ENCODE data around the gene VLDLR. TPM values are rescaled to one million over a fixed set of nuclear protein-coding genes. Genes with fewer than 3 reads are reported as not detected.

The VLDLR gene
- total RNA-seq, 1 donor from 2014 or later: 38.1 TPM

GRCh38 chr9:2645569-2645968 lies 24.0 kb downstream of the VLDLR start:
- Mint-ChIP-seq H3K27me3 (no peaks in the 10 kb centered on the region), H3K9me3 (no peaks in the 10 kb centered on the region), H3K27ac (no peak overlapping the region), H3K4me1 (ENCODE audit: unreplicated experiment) (no peaks in the 10 kb centered on the region), H3K36me3 (peaks cover 63% of the 10 kb centered on the region), H3K4me3 (no peak overlapping the region)
- TF ChIP-seq, protein P1, sequence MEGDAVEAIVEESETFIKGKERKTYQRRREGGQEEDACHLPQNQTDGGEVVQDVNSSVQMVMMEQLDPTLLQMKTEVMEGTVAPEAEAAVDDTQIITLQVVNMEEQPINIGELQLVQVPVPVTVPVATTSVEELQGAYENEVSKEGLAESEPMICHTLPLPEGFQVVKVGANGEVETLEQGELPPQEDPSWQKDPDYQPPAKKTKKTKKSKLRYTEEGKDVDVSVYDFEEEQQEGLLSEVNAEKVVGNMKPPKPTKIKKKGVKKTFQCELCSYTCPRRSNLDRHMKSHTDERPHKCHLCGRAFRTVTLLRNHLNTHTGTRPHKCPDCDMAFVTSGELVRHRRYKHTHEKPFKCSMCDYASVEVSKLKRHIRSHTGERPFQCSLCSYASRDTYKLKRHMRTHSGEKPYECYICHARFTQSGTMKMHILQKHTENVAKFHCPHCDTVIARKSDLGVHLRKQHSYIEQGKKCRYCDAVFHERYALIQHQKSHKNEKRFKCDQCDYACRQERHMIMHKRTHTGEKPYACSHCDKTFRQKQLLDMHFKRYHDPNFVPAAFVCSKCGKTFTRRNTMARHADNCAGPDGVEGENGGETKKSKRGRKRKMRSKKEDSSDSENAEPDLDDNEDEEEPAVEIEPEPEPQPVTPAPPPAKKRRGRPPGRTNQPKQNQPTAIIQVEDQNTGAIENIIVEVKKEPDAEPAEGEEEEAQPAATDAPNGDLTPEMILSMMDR (conservative IDR thresholded peaks at IDR 0.05): no peak
- no peak for DNase-seq (ENCODE audit: extremely low spot score, unreplicated experiment)

- TF ChIP-seq, protein P1 (conservative IDR thresholded peaks at IDR 0.05): no peak
- no peaks in the 10 kb centered on the region for H3K9me3 Mint-ChIP-seq
- peaks cover 36% of the 10 kb centered on the region for H3K36me3 Mint-ChIP-seq
- no peak overlapping the region for H3K4me3 Mint-ChIP-seq
- peaks cover 4% of the 10 kb centered on the region for H3K4me1 Mint-ChIP-seq (ENCODE audit: unreplicated experiment)
- H3K27ac Mint-ChIP-seq: peak overlapping the region; percentile 25
- H3K27me3 Mint-ChIP-seq: no peaks in the 10 kb centered on the region
- DNase-seq (ENCODE audit: extremely low spot score, unreplicated experiment): no peak
Observed at GRCh38 chr9:2655411-2655901, 33.9 kb downstream of the VLDLR start.

DNA sequence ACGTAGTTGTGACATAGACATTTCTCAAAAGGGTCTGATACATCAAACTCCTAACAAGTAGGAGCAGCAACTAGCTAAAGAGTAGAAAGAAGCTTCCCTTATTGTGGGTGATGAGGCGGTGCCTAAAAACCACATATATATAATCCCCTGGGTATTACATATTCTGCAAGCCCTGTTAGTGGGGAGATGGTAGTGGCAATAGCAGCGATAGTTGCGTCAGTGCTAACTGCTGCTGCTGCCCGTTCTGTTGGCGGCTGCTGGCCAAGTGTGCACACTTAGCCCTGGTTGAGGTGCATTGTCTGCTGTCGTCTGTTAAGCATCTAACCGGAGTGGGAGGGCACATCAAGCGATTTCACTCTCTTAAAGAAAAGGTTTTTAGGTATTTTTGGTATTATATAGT lies 35.8 kb downstream of the VLDLR start:
- no peak overlapping the region for H3K4me3 Mint-ChIP-seq
- no peak for DNase-seq (ENCODE audit: extremely low spot score, unreplicated experiment)
- H3K4me1 Mint-ChIP-seq (ENCODE audit: unreplicated experiment): peaks cover 13% of the 10 kb centered on the region
- peaks cover 5% of the 10 kb centered on the region for H3K9me3 Mint-ChIP-seq
- no peak overlapping the region for H3K27ac Mint-ChIP-seq
- peaks cover 30% of the 10 kb centered on the region for H3K36me3 Mint-ChIP-seq
- TF ChIP-seq, protein P1 (conservative IDR thresholded peaks at IDR 0.05): no peak
- H3K27me3 Mint-ChIP-seq: peaks cover 2% of the 10 kb centered on the region

DNA sequence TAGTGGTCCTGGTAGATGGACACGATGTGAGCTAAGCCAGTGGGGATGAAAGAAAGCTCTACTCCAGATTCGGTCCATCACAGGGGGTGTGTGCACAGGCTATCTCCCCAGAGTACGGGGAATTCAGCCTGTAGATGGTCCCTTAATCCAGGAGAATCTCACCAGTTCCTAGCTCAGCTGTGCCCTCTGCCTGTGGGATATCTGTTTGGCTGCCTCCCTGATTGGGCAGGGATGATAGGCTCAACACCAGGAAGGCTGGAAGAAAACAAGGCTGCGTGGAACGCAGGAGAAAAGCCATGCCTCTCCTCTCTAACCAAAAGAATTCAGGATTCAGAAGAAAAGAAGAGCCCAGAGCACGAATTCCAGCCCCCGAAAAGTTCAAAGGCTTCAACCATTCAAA lies 40.9 kb downstream of the VLDLR start:
- H3K4me3 Mint-ChIP-seq: no peak overlapping the region
- peaks cover 2% of the 10 kb centered on the region for H3K27me3 Mint-ChIP-seq
- peaks cover 17% of the 10 kb centered on the region for H3K9me3 Mint-ChIP-seq
- TF ChIP-seq, protein P1 (conservative IDR thresholded peaks at IDR 0.05): peak; percentile 18
- peaks cover 13% of the 10 kb centered on the region for H3K4me1 Mint-ChIP-seq (ENCODE audit: unreplicated experiment)
- DNase-seq (ENCODE audit: extremely low spot score, unreplicated experiment): no peak
- no peak overlapping the region for H3K27ac Mint-ChIP-seq
- H3K36me3 Mint-ChIP-seq: peaks cover 7% of the 10 kb centered on the region

GRCh38 chr9:2663461-2664173 lies 42.0 kb downstream of the VLDLR start:
- H3K9me3 Mint-ChIP-seq: peaks cover 23% of the 10 kb centered on the region
- H3K27me3 Mint-ChIP-seq: peaks cover 2% of the 10 kb centered on the region
- DNase-seq (ENCODE audit: extremely low spot score, unreplicated experiment): no peak
- H3K4me1 Mint-ChIP-seq (ENCODE audit: unreplicated experiment): peaks cover 13% of the 10 kb centered on the region
- H3K27ac Mint-ChIP-seq: no peak overlapping the region
- H3K36me3 Mint-ChIP-seq: peaks cover 7% of the 10 kb centered on the region
- TF ChIP-seq, protein P1 (conservative IDR thresholded peaks at IDR 0.05): no peak
- no peak overlapping the region for H3K4me3 Mint-ChIP-seq
